Right cardiac atrium (tissue), 5 donors: ENCODE measurements around the gene LAMB1. TPM values are rescaled to one million over a fixed set of nuclear protein-coding genes. Genes with fewer than 3 reads are reported as not detected.

Experiments
- ATAC-seq, 2 donors: fragments of 200-7000 bp; cut with Tn5 transposase; one replicate each; pipeline versions ENCODE4 v1.8.0 to v1.9.1; 2020; ENCODE audit warnings: moderate library complexity in 2 of 2, mild to moderate bottlenecking in 1 of 2
- DNase-seq, 3 donors: peaks; one replicate each; pipeline ENCODE4 v3.0.0-alpha.2; 2020
- H3K27ac ChIP-seq: one replicate; pipeline ENCODE4 v1.5.1; 2013; ENCODE audit warnings: mild to moderate bottlenecking, low read length, control low read depth, moderate library complexity
- H3K27me3 ChIP-seq: one replicate; pipeline ENCODE4 v1.6.1; 2013; ENCODE audit not compliant: control insufficient read depth, insufficient read depth
- H3K4me1 ChIP-seq: one replicate; pipeline ENCODE4 v1.6.1; 2013; ENCODE audit warnings: low read length; ENCODE audit not compliant: control insufficient read depth, insufficient read depth
- H3K4me3 ChIP-seq: one replicate; pipeline ENCODE4 v1.5.1; 2013; ENCODE audit warnings: low read length, control low read depth
- H3K9me3 ChIP-seq: one replicate; pipeline ENCODE4 v1.6.1; 2013; ENCODE audit warnings: low read length; ENCODE audit not compliant: control insufficient read depth
- WGBS: extraction: QIAGEN DNeasy Blood & Tissue Kit; methylation state at CpG from one replicate; pipeline ENCODE4 v1.1.7; 2013; 5-methylcytosine and 5-hydroxymethylcytosine counted together
- intact Hi-C, 4 donors: fragments of 100-400 bp; cut with DNase I; formaldehyde crosslinking; loops; one replicate each; pipeline versions ENCODE4 v1.11.0 to v1.14.0; 2022 to 2023
- polyA plus RNA-seq: library from polyadenylated mRNA; stranded (reverse); fragments of 200-250 nt; gene quantifications from one replicate; pipeline ENCODE4 v1.2.3, GENCODE V29; 2013
- total RNA-seq, 4 donors: library from RNA; stranded (reverse); fragmentation: NEBNext Ultra II Directional; extraction: Animal tissue kit (Norgen Biotek cat#: 25700); gene quantifications; one replicate each; pipeline ENCODE4 v1.2.1, GENCODE V29; 2021
- donor health status: healthy with polysubstance abuse.
- donor health status: DM: no; HTN: yes; CAD: no.
- donor health status: DM: no; HTN: no; CAD: no.
- donor health status: DM: no; HTN: yes; CAD: no; lungs with severe emphysema.
- donor health status: DM: yes; HTN: yes; CAD: no.

The LAMB1 gene
- total and polyA plus RNA-seq, 5 donors: 42.1 to 110 (median 49.9) TPM

DNA sequence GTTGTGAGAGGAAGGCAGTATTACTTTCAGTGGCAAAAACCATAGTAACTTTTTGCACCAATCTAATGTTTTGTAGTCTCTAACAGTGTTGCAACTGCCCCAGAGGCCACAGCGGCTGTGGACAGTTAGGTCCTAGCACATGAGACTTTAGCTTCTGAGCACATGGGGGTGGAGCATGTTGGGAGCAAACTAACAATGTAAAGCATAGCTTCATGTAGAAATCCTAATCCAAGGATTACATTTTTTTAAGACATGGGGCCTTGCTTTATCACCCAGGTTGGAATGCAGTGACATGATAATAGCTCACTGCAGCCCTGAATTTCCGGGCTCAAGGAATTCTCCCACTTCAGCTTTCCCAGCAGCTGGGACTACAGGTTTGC, 49.0 kb downstream of the LAMB1 start:
- Histone ChIP-seq H3K27me3 (no peaks in the 10 kb centered on the region), H3K27ac (no peak overlapping the region), H3K4me3 (no peak overlapping the region), H3K9me3 (no peaks in the 10 kb centered on the region), H3K4me1 (no peaks in the 10 kb centered on the region)
- no peak for DNase-seq
- intact Hi-C loops: no loop called here
- ATAC-seq: no peak
- WGBS: 83% methylated on average over 2 of the region's 2 CpGs

DNA sequence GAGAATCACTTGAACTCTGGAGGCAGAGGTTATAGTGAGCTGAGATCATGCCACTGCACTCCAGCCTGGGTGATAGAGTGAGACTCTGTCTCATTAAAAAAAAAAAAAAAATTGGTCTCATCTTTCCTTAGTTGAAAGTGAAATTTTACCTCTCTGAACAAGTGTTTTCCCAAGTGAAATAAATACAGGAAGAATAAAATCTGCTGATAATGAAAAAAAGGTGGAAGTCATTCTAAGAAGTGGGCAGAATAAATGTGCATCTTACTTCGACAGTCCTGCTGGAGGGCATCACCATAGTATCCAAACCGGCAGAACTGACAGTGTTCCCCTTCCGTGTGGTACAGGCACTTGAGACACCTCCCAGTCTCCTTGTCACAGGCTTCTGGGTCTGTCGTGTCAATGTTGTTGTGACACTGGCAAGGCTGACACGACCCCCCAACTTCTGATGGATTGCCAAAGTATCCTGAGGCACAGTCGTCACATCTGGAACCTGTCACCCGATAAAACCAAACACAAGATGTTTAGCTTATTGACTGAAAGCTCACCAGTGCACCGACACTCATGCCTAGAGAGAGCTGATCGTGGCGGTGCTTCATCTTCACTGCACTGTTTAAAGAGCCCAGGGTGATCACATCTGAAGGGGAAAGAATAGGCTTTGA, 49.6 kb downstream of the LAMB1 start:
- Histone ChIP-seq H3K4me3 (no peak overlapping the region), H3K27ac (no peak overlapping the region), H3K27me3 (no peaks in the 10 kb centered on the region), H3K4me1 (no peaks in the 10 kb centered on the region), H3K9me3 (no peaks in the 10 kb centered on the region)
- 71% methylated on average over 10 of the region's 10 CpGs for WGBS
- DNase-seq (no peak), ATAC-seq (no peak)
- intact Hi-C loops: no loop called here

DNA sequence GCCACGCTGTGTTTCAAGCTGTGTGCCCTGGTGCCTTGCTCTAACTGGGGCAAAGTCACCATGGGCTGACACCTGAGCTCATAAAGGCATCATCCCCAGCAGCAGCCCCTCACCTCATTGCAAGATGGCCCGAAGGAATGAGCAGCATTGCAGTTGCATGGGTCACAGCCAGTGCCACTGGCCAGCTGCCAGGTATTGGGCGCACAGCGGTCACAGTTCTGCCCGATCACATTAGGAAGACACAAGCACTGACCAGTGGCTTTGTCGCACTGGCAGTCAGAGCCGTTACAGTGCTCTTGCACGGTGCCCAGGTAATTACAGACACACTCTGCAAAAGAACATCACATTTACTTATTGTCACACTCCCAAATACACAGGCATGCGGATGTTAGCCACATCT, 51.1 kb downstream of the LAMB1 start:
- ATAC-seq (no peak), DNase-seq (no peak)
- intact Hi-C loops: no loop called here
- Histone ChIP-seq H3K27ac (no peak overlapping the region), H3K9me3 (no peaks in the 10 kb centered on the region), H3K4me3 (no peak overlapping the region), H3K4me1 (no peaks in the 10 kb centered on the region), H3K27me3 (no peaks in the 10 kb centered on the region)
- 88% methylated on average over 9 of the region's 9 CpGs for WGBS

DNA sequence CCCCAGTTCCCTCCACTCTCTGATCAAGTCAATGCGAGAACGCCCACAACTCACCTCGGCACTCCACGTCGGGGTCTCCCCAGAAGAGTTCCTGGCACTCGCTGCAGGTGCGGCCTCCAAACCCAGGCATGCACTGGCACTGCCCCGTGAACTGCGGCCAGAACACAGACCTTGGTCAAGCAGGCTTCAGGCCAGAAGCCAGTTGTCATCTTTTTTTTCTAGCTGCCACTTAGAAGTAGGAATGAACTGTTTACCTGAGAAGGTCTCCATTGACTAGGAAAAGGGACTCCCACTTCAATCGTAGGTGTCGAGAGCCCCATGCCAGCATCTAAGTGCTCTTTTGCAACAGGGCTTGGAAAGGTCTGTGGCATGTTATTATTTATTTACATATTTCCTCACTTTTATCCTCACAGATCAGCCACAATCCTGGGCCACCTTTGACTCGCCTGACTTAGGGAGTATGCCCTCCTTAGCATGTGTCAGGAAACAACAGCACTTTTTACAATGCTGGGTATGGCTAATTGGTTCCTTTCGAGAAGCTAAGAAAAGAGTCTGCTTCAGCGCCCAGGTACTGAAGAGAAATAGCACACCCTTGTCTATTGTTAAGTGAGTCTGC, 51.7 kb downstream of the LAMB1 start:
- H3K4me3 ChIP-seq: no peak overlapping the region
- DNase-seq: no peak
- ATAC-seq: no peak
- H3K27ac ChIP-seq: no peak overlapping the region
- WGBS: 94% methylated on average over 14 of the region's 14 CpGs
- no peaks in the 10 kb centered on the region for H3K27me3 ChIP-seq
- no peaks in the 10 kb centered on the region for H3K9me3 ChIP-seq
- intact Hi-C loops: no loop called here
- no peaks in the 10 kb centered on the region for H3K4me1 ChIP-seq

DNA sequence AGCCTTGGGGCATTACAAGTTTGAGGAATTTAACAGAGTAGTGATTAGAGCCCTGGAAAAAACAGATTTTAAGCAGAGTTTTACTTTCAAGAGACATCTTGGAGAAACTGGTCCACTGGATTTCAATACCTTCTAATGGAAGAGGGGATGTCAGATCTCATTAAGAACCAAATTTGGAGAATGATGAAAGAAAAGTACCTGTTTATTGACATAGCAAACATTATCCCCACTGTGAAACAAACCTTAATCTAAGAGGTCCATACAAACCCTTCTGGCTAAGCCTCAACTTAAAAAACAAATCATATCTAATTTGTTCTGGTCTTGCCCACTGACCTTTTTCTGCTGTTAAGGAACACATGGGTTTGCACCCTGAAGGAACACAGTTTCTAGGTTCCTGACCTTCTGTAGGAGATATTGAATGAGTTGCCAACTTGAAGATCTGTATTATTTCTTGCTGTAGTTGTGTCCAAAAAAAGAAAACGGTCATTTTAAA, 53.5 kb downstream of the LAMB1 start:
- no peak overlapping the region for H3K27ac ChIP-seq
- DNase-seq: no peak
- no peak for ATAC-seq
- no peak overlapping the region for H3K4me3 ChIP-seq
- 72% methylated on average over 1 of the region's 1 CpG for WGBS
- no peaks in the 10 kb centered on the region for H3K27me3 ChIP-seq
- no peaks in the 10 kb centered on the region for H3K4me1 ChIP-seq
- intact Hi-C loops: no loop called here
- H3K9me3 ChIP-seq: no peaks in the 10 kb centered on the region

DNA sequence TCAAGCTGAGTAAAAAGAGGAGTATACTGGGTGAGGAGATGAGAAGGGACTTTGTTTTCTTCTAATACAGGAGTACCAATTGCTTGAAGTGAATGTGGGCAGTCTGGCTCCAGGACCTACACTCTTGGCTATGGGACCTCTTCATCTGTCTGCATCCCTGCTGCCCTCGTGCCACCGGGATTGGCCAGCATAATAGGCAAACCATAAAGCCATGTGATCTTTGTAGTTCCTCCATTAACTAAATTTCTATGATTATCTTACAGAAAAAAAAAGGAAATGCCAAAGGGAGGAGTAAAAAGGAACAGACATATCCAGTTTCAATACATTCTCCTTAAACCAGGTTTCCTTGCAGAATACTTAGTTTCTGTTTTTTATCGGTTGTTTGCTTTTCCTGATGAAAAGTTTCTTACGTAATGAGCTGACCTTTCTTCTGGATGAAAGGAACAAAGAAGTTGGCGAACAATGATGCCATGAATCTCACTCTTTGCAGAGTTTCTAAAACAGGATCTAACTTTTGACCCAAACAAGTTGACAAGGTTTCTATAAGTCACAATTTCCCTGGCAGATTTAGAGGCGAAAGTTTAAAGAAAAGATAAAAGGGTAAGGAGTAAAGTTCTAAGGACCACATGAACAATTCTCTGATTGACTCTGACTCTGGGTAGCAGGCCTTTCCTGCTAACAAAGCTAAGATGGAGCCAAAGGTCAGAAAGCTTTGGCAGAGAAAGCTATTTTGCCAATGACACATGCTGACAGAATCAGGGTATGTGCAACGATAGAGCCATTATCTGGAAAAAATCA, 54.1 kb downstream of the LAMB1 start:
- Histone ChIP-seq H3K9me3 (no peaks in the 10 kb centered on the region), H3K4me3 (no peak overlapping the region), H3K4me1 (no peaks in the 10 kb centered on the region), H3K27me3 (no peaks in the 10 kb centered on the region), H3K27ac (no peak overlapping the region)
- DNase-seq: no peak
- peak; percentile 30 to 88 for ATAC-seq
- WGBS: 61% methylated on average over 7 of the region's 7 CpGs
- intact Hi-C loops: no loop called here

DNA sequence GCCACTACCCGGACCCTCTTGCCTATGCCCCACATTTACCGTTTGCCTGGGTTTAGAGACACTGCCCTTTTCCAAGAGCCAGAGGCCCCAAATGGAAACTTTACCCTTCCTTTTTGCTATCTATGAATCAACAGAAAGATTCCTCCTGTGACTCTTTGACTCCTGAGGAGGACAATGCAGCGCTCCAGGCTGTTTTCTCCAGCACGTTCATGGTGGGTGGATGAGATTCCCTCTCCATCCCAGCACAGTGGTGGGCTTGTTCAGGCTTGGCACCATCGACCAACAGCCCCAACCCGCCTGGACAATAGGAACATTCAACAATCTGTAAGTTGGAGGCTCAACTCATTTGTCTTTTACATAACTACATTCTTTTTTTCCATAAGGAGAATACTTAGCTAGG, 56.1 kb downstream of the LAMB1 start:
- ATAC-seq: no peak
- Histone ChIP-seq H3K9me3 (no peaks in the 10 kb centered on the region), H3K4me3 (no peak overlapping the region), H3K4me1 (no peaks in the 10 kb centered on the region), H3K27me3 (no peaks in the 10 kb centered on the region), H3K27ac (no peak overlapping the region)
- WGBS: 78% methylated on average over 6 of the region's 6 CpGs
- intact Hi-C loops: no loop called here
- no peak for DNase-seq

DNA sequence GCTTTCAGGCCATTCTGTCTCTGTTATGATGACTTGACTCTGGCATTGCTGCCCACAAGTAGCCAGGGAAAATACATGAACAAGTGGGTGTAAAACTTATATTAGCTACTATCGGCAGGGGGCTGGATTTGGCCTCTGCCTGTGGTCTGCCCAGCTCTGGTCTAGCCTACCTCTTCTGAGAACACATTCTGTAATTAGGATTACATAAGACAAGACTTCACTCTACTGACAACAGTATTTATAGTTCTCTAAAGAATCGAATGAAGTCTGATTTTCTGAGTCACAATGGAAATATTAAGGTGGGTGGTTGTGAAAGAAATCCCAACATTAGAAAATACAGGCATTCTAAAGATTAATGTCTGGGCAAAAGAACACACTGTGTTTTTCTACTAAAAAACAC, 56.5 kb downstream of the LAMB1 start:
- ATAC-seq: no peak
- no peak for DNase-seq
- Histone ChIP-seq H3K4me3 (no peak overlapping the region), H3K4me1 (no peaks in the 10 kb centered on the region), H3K27ac (no peak overlapping the region), H3K27me3 (no peaks in the 10 kb centered on the region), H3K9me3 (no peaks in the 10 kb centered on the region)
- WGBS: 54% methylated on average over 2 of the region's 2 CpGs
- intact Hi-C loops: no loop called here

DNA sequence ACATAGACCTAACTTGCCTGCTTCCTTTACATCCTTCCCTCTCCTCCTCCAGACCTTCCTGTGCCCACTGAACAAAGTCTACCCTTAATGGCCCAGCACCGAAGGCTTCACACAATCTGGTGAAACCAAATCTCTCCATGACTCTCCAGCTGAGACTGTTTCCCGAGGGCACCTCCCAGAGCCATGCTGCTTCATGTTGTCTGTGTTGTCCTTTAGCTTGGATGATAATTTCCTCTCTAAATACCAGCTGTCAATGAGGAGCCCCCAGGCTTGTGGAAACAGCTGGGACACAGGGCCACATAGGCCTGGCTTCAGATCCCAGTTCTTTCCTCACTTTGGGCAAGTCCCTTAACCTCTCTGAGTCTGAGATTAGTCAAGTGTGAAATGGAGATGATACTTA, 57.6 kb downstream of the LAMB1 start:
- intact Hi-C loops: no loop called here
- Histone ChIP-seq H3K27ac (no peak overlapping the region), H3K27me3 (no peaks in the 10 kb centered on the region), H3K9me3 (no peaks in the 10 kb centered on the region), H3K4me1 (peaks cover 2% of the 10 kb centered on the region), H3K4me3 (no peak overlapping the region)
- ATAC-seq (no peak), DNase-seq (no peak)
- 79% methylated on average over 2 of the region's 2 CpGs for WGBS

DNA sequence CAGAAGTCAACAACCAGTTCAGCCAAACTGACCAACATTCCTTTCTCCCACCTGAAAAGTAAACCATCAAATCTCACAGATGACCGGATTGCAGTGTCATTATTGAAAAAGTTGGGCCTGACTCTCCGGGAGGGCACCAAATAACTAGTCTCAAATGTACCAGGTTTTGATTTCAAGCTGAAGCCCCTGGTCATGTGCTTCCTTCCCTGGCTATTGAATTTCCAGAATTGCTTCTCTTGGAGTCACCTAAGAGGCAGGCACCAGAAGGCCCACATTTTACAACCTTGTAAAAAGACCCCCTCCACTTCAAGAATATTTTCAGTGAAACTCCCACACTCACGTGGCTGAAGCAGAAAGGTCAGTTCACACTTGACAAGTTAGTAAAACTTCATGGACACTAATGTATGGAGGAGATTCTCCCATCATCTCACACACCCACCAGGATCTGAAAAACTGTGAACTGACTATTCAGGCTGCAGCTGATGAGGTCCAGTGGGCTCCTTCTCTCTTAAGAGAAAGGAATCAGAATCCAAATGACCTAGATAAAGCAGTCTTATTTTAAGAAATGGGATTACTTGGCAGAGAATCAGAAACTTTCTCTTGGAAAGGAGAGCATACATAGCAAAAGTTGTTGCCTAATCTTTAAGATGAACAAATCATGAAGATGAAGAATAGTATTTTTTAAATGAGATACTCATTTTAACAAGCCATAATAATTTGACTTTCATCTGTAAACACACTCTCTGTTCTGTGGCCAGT, 58.4 kb downstream of the LAMB1 start:
- Histone ChIP-seq H3K27me3 (no peaks in the 10 kb centered on the region), H3K4me3 (no peak overlapping the region), H3K9me3 (no peaks in the 10 kb centered on the region), H3K4me1 (peaks cover 6% of the 10 kb centered on the region), H3K27ac (no peak overlapping the region)
- 82% methylated on average over 3 of the region's 3 CpGs for WGBS
- no peak for DNase-seq
- ATAC-seq: no peak
- intact Hi-C loops: no loop called here

DNA sequence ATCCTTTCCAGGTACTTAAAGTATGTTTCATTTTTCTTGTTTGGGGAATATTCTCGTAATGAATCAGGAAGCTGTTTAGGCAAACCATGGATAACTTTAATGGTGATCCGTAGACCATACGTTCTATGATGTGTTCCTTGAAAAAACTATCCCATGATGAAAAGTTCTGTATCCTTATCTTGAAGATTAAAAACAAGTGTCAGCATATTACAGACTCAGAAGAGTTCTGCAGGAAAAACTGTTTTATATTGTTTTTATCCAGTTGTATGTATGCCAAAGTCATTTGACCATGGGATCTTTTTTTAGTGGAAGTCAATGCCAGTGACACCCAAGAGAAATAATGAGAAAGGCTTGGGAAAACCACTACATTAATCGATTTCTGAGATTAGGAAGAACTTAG, 59.9 kb downstream of the LAMB1 start:
- WGBS: 78% methylated on average over 4 of the region's 4 CpGs
- H3K4me1 ChIP-seq: peaks cover 12% of the 10 kb centered on the region
- ATAC-seq: no peak
- no peak overlapping the region for H3K27ac ChIP-seq
- no peaks in the 10 kb centered on the region for H3K9me3 ChIP-seq
- no peak for DNase-seq
- intact Hi-C loops: loop anchor here in 1 of 4 donors (2.0 kb wide), 1 partner anchor 16 kb away; no protein-coding TSS in a partner anchor
- H3K27me3 ChIP-seq: no peaks in the 10 kb centered on the region
- no peak overlapping the region for H3K4me3 ChIP-seq
